Natural killer cell (primary cell): ENCODE results near the gene TRIP13. TPM values are rescaled to one million over a fixed set of nuclear protein-coding genes. Genes with fewer than 3 reads are reported as not detected.
"Not testable (repeated sequence)": the region's sequence is repeated elsewhere in the genome, so short reads cannot be mapped to it uniquely, and the experiment has no call there.

Experiments
- ATAC-seq, 3 donors: fragments of 150-1000 bp in 2 of 3; fragments of 200-7000 bp in 1 of 3; cut with Tn5 transposase; 1 replicate in 1 of 3; 2 replicates in 2 of 3; pipeline ENCODE4 v1.10.0; 2021; ENCODE audit warnings: mild to moderate bottlenecking in 2 of 3, moderate library complexity in 2 of 3
- DNase-seq, 2 donors: peaks; one replicate each; pipeline versions ENCODE4 v3.0.0 to v3.0.0-alpha.2; 2013 to 2021; ENCODE audit warnings: mixed read lengths in 1 of 2
- H3K27ac ChIP-seq: one replicate; pipeline ENCODE4 v1.5.1; 2013; ENCODE audit warnings: mild to moderate bottlenecking, low read length
- H3K27me3 ChIP-seq: one replicate; pipeline ENCODE4 v1.6.1; 2013; ENCODE audit warnings: low read length; ENCODE audit not compliant: control insufficient read depth, insufficient read depth
- H3K36me3 ChIP-seq: one replicate; pipeline ENCODE4 v1.6.1; 2013; ENCODE audit warnings: low read length; ENCODE audit not compliant: control insufficient read depth, insufficient read depth
- H3K4me1 ChIP-seq: one replicate; pipeline ENCODE4 v1.6.1; 2013; ENCODE audit warnings: low read length; ENCODE audit not compliant: control insufficient read depth, insufficient read depth
- H3K4me3 ChIP-seq: one replicate; pipeline ENCODE4 v1.5.1; 2013; ENCODE audit warnings: low read length
- H3K9me3 ChIP-seq: one replicate; pipeline ENCODE4 v1.6.1; 2013; ENCODE audit warnings: low read length; ENCODE audit not compliant: control insufficient read depth, insufficient read depth
- H3K27ac Mint-ChIP-seq, 2 donors: one replicate each; pipeline ENCODE4 v1.8.0; 2022; ENCODE audit warnings: mild to moderate bottlenecking in 2 of 2, mixed read lengths in 2 of 2, moderate library complexity in 1 of 2
- H3K27me3 Mint-ChIP-seq, 2 donors: one replicate each; pipeline ENCODE4 v1.8.0; 2022; ENCODE audit warnings: low read depth in 2 of 2, mixed read lengths in 2 of 2
- H3K36me3 Mint-ChIP-seq: one replicate; pipeline ENCODE4 v1.8.0; 2022; ENCODE audit warnings: mixed read lengths
- H3K4me1 Mint-ChIP-seq, 2 donors: one replicate each; pipeline ENCODE4 v1.8.0; 2022; ENCODE audit warnings: mixed read lengths in 2 of 2
- H3K4me3 Mint-ChIP-seq: one replicate; pipeline ENCODE4 v1.8.0; 2022; ENCODE audit warnings: mild to moderate bottlenecking, moderate library complexity, mixed read lengths
- H3K9me3 Mint-ChIP-seq, 2 donors: one replicate each; pipeline ENCODE4 v1.8.0; 2022; ENCODE audit warnings: mixed read lengths in 2 of 2
- WGBS: methylation state at CpG from one replicate; pipeline ENCODE4 v1.1.7; 2013; ENCODE audit warnings: missing lambda C conversion rate; ENCODE audit not compliant: insufficient coverage; 5-methylcytosine and 5-hydroxymethylcytosine counted together
- intact Hi-C: fragments of 100-400 bp; cut with micrococcal nuclease; formaldehyde crosslinking; loops from one replicate; pipeline ENCODE4 v1.14.2; 2022
- total RNA-seq, 4 donors: library from RNA; stranded (reverse); fragments of 120-200 nt in 1 of 4; gene quantifications; one replicate each; pipeline versions ENCODE4 v1.2.3 to v1.2.4, GENCODE V29; 2013 to 2022
- TF ChIP-seq, protein P1 (sequence below): fragments of 200-600 bp; IDR thresholded peaks from one replicate; pipeline ENCODE4 v1.8.0; 2022; ENCODE audit warnings: antibody characterized with exemption

Gene TRIP13
- total RNA-seq, 3 donors from 2014 or later (not counting 1 experiment from before 2014, with no cell fraction given), result 0.45 to 0.57 (median 0.56) TPM

DNA sequence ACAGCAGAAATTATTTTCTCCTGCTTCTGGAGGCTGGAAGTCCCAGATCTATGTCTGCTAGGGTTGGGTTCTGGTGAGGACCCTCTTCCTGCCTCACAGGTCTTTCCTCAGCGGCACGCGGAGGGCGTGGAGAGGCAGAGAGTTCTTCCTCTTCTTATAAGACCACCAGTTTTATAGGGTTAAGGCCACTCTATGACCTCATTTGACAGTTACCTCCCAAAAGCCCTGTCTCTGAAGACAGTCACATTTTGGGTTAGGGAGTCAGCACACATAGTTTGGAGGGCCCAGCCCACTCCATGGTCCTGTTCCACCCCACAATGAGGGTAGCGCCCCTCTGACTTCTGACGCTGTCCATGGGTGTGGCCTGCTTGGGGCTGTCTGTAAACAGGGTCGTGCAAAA is 46.7 kb downstream of the TRIP13 start:
- H3K4me3 ChIP-seq, result no peak overlapping the region
- H3K4me1 ChIP-seq, result no peaks in the 10 kb centered on the region
- H3K36me3 ChIP-seq, result no peaks in the 10 kb centered on the region
- DNase-seq, result no peak
- Mint-ChIP-seq H3K36me3 (no peaks in the 10 kb centered on the region), H3K4me3 (no peak overlapping the region), H3K27ac (no peak overlapping the region), H3K27me3 (peaks cover 20 to 26% of the 10 kb centered on the region in 2 donors), H3K4me1 (peaks cover 0 to 2% of the 10 kb centered on the region in 2 donors), H3K9me3 (no peaks in the 10 kb centered on the region)
- H3K27me3 ChIP-seq, result no peaks in the 10 kb centered on the region
- 84% methylated on average over 7 of the region's 7 CpGs for WGBS
- ATAC-seq, result no peak
- H3K27ac ChIP-seq, result no peak overlapping the region
- intact Hi-C loops, result no loop called here
- TF ChIP-seq, protein P1, sequence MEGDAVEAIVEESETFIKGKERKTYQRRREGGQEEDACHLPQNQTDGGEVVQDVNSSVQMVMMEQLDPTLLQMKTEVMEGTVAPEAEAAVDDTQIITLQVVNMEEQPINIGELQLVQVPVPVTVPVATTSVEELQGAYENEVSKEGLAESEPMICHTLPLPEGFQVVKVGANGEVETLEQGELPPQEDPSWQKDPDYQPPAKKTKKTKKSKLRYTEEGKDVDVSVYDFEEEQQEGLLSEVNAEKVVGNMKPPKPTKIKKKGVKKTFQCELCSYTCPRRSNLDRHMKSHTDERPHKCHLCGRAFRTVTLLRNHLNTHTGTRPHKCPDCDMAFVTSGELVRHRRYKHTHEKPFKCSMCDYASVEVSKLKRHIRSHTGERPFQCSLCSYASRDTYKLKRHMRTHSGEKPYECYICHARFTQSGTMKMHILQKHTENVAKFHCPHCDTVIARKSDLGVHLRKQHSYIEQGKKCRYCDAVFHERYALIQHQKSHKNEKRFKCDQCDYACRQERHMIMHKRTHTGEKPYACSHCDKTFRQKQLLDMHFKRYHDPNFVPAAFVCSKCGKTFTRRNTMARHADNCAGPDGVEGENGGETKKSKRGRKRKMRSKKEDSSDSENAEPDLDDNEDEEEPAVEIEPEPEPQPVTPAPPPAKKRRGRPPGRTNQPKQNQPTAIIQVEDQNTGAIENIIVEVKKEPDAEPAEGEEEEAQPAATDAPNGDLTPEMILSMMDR, result no peak
- H3K9me3 ChIP-seq, result no peaks in the 10 kb centered on the region

DNA sequence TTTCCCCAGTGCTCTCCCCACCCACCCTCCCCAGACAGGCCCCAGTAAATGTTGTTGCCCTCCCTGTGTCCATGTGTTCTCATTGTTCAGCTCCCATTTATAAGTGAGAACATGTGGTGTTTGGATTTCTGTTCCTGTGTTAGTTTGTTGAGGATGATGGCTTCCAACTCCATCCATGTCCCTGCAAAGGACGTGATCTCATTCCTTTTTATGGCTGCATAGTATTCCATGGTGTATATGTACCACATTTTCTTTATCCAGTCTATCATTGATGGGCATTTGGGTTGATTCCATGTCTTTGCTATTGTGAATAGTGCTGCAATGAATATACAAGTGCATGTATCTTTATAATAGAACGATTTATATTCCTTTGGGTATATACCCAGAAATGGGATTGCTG is 48.1 kb downstream of the TRIP13 start:
- WGBS, result 83% methylated on average over 2 of the region's 2 CpGs

GRCh38 chr5:943201-943917 is 50.7 kb downstream of the TRIP13 start:
- peaks cover 2% of the 10 kb centered on the region for H3K27me3 ChIP-seq
- H3K4me1 ChIP-seq, result peaks cover 3% of the 10 kb centered on the region
- H3K9me3 Mint-ChIP-seq, result no peaks in the 10 kb centered on the region
- TF ChIP-seq, protein P1, result no peak
- ATAC-seq (no peak), DNase-seq (no peak)
- no peaks in the 10 kb centered on the region for H3K36me3 ChIP-seq
- H3K27ac Mint-ChIP-seq, result no peak overlapping the region
- no peaks in the 10 kb centered on the region for H3K9me3 ChIP-seq
- WGBS, result 69% methylated on average over 11 of the region's 11 CpGs
- no peak overlapping the region for H3K27ac ChIP-seq
- H3K4me3 ChIP-seq, result no peak overlapping the region
- peaks cover 0 to 9% of the 10 kb centered on the region in 2 donors for H3K4me1 Mint-ChIP-seq
- peaks cover 34 to 38% of the 10 kb centered on the region in 2 donors for H3K27me3 Mint-ChIP-seq
- no peak overlapping the region for H3K4me3 Mint-ChIP-seq
- H3K36me3 Mint-ChIP-seq, result no peaks in the 10 kb centered on the region
- intact Hi-C loops, result no loop called here

More for the DNA sequence above, 48.1 kb downstream of the TRIP13 start:
- H3K4me1 ChIP-seq, H3K36me3 ChIP-seq, ATAC-seq, DNase-seq, H3K27ac Mint-ChIP-seq, H3K9me3 Mint-ChIP-seq, H3K27ac ChIP-seq, H3K36me3 Mint-ChIP-seq, H3K4me3 ChIP-seq, H3K27me3 ChIP-seq, H3K9me3 ChIP-seq, intact Hi-C loops, H3K4me1 Mint-ChIP-seq, H3K4me3 Mint-ChIP-seq: not testable (repeated sequence)
- H3K27me3 Mint-ChIP-seq, result peaks cover 29 to 35% of the 10 kb centered on the region in 2 donors

- intact Hi-C loops, result no loop called here
- Mint-ChIP-seq H3K4me3 (no peak overlapping the region), H3K36me3 (no peaks in the 10 kb centered on the region), H3K27me3 (peaks cover 34 to 41% of the 10 kb centered on the region in 2 donors), H3K9me3 (no peaks in the 10 kb centered on the region), H3K27ac (no peak overlapping the region), H3K4me1 (peaks cover 0 to 9% of the 10 kb centered on the region in 2 donors)
- peaks cover 2% of the 10 kb centered on the region for H3K27me3 ChIP-seq
- H3K9me3 ChIP-seq, result no peaks in the 10 kb centered on the region
- TF ChIP-seq, protein P1, result no peak
- DNase-seq (no peak), ATAC-seq (no peak)
- no peaks in the 10 kb centered on the region for H3K36me3 ChIP-seq
- H3K4me3 ChIP-seq, result no peak overlapping the region
- WGBS, result 60% methylated on average over 7 of the region's 7 CpGs
- H3K27ac ChIP-seq, result no peak overlapping the region
- peaks cover 3% of the 10 kb centered on the region for H3K4me1 ChIP-seq
These were observed 51.4 kb downstream of the TRIP13 start for GRCh38 chr5:943918-944620.
